Liver (tissue), 9 donors: ENCODE measurements around the gene JAG1. TPM values are rescaled to one million over a fixed set of nuclear protein-coding genes. Genes with fewer than 3 reads are reported as not detected.

Experiments used
- DNase-seq: peaks from one replicate; pipeline ENCODE4 v3.0.0-alpha.2; 2017; ENCODE audit warnings: low spot score
- H3K27ac ChIP-seq, 2 donors: one replicate each; pipeline ENCODE4 v1.7.0; 2013; ENCODE audit warnings: inconsistent platforms in 2 of 2, low read length in 2 of 2, control low read depth in 1 of 2, low read depth in 1 of 2, mild to moderate bottlenecking in 1 of 2
- H3K27me3 ChIP-seq, 4 donors: one replicate each; pipeline versions ENCODE4 v1.6.1 to v1.7.0; 2013; ENCODE audit warnings: low read length in 3 of 4, inconsistent platforms in 1 of 4, mild to moderate bottlenecking in 1 of 4, moderate library complexity in 1 of 4; ENCODE audit not compliant: control insufficient read depth in 4 of 4, insufficient read depth in 4 of 4
- H3K36me3 ChIP-seq, 4 donors: one replicate each; pipeline versions ENCODE4 v1.6.1 to v1.7.0; 2013; ENCODE audit warnings: low read length in 3 of 4, mild to moderate bottlenecking in 3 of 4, low read depth in 1 of 4, moderate library complexity in 1 of 4; ENCODE audit not compliant: control insufficient read depth in 4 of 4, insufficient read depth in 3 of 4
- H3K4me1 ChIP-seq, 4 donors: one replicate each; pipeline versions ENCODE4 v1.6.1 to v1.7.0; 2013; ENCODE audit warnings: low read length in 3 of 4, mild to moderate bottlenecking in 3 of 4, moderate library complexity in 1 of 4; ENCODE audit not compliant: control insufficient read depth in 4 of 4, insufficient read depth in 4 of 4
- H3K4me3 ChIP-seq, 3 donors: one replicate each; pipeline versions ENCODE4 v1.6.1 to v1.7.0; 2013; ENCODE audit warnings: low read length in 3 of 3, control low read depth in 1 of 3, low read depth in 1 of 3, mild to moderate bottlenecking in 1 of 3
- H3K9ac ChIP-seq, 2 donors: one replicate each; pipeline ENCODE4 v1.7.0; 2013; ENCODE audit warnings: low read length in 2 of 2, mild to moderate bottlenecking in 2 of 2, moderate library complexity in 2 of 2, control low read depth in 1 of 2, low read depth in 1 of 2
- H3K9me3 ChIP-seq, 4 donors: one replicate each; pipeline versions ENCODE4 v1.6.1 to v1.7.0; 2013; ENCODE audit warnings: low read length in 3 of 4; ENCODE audit not compliant: control insufficient read depth in 4 of 4
- EGR1 ChIP-seq, 2 donors: IDR thresholded peaks; 2 replicates each; pipeline ENCODE4 v1.6.1; 2016 to 2018; ENCODE audit warnings: antibody characterized with exemption in 2 of 2, low read depth in 2 of 2
- FOXA1 ChIP-seq: IDR thresholded peaks from 2 replicates; pipeline ENCODE4 v1.6.1; 2016; ENCODE audit warnings: antibody characterized with exemption
- FOXA2 ChIP-seq: IDR thresholded peaks from 2 replicates; pipeline ENCODE4 v1.6.1; 2016; ENCODE audit warnings: antibody characterized with exemption
- HNF4A ChIP-seq, 2 donors: conservative IDR thresholded peaks; 2 replicates each; pipeline ENCODE4 v1.6.1; 2016; ENCODE audit warnings: antibody characterized with exemption in 2 of 2, mild to moderate bottlenecking in 2 of 2
- HNF4G ChIP-seq: IDR thresholded peaks from 2 replicates; pipeline ENCODE4 v1.6.1; 2016; ENCODE audit warnings: antibody characterized with exemption
- JUND ChIP-seq, 2 donors: IDR thresholded peaks; 2 replicates each; pipeline ENCODE4 v1.6.1; 2016; ENCODE audit warnings: antibody characterized with exemption in 2 of 2
- NR2F2 ChIP-seq: IDR thresholded peaks from 2 replicates; pipeline ENCODE4 v1.6.1; 2016; ENCODE audit warnings: antibody characterized with exemption
- RAD21 ChIP-seq, 2 donors: IDR thresholded peaks; 2 replicates each; pipeline ENCODE4 v1.6.1; 2016; ENCODE audit warnings: antibody characterized with exemption in 2 of 2, mild to moderate bottlenecking in 2 of 2
- SP1 ChIP-seq: IDR thresholded peaks from 2 replicates; pipeline ENCODE4 v1.6.1; 2018; ENCODE audit warnings: antibody characterized with exemption, mild to moderate bottlenecking
- TAF1 ChIP-seq: conservative IDR thresholded peaks from 2 replicates; pipeline ENCODE4 v1.6.1; 2016; ENCODE audit warnings: antibody characterized with exemption, mild to moderate bottlenecking
- YY1 ChIP-seq: IDR thresholded peaks from 2 replicates; pipeline ENCODE4 v1.6.1; 2016; ENCODE audit warnings: antibody characterized with exemption, mild to moderate bottlenecking
- WGBS: extraction: QIAGEN DNeasy Blood & Tissue Kit; methylation state at CpG from one replicate; pipeline ENCODE4 v1.1.7; 2013; 5-methylcytosine and 5-hydroxymethylcytosine counted together
- polyA plus RNA-seq, 2 donors: library from polyadenylated mRNA; stranded (reverse) in 1 of 2; unstranded in 1 of 2; fragments of 200-250 nt in 1 of 2; fragments of >200 nt in 1 of 2; fragmentation: Nextera tagmentation in 1 of 2; extraction: Ambion mirVana in 1 of 2; gene quantifications; one replicate each; pipeline versions ENCODE4 v1.2.1 to v1.2.3, GENCODE V29; 2013 to 2015
- total RNA-seq, 2 donors: library from RNA; depleted of rRNA; stranded (reverse); fragments of >200 nt; gene quantifications; one replicate each; pipeline ENCODE4 v1.2.3, GENCODE V29; 2014
- TF ChIP-seq, protein P1 (sequence below): IDR thresholded peaks from 2 replicates; pipeline ENCODE4 v1.6.1; 2016; ENCODE audit warnings: antibody characterized with exemption
- TF ChIP-seq, protein P2 (sequence below): IDR thresholded peaks from 2 replicates; pipeline ENCODE4 v1.6.1; 2016; ENCODE audit warnings: antibody characterized with exemption, mild to moderate bottlenecking
- TF ChIP-seq, protein P3 (sequence below): fragments of 150-350 bp; IDR thresholded peaks from 2 replicates; pipeline ENCODE4 v1.5.1; 2017; ENCODE audit warnings: improper control_type of control experiment, low read depth, low read length; ENCODE audit not compliant: missing input control
- donor health status: healthy.
- donor health status: healthy.
- donor health status: healthy.
- donor health status: healthy.
- donor health status: healthy.

Gene JAG1
- total and polyA plus RNA-seq, 4 donors, result 1.8 to 16.6 (median 4.6) TPM

DNA sequence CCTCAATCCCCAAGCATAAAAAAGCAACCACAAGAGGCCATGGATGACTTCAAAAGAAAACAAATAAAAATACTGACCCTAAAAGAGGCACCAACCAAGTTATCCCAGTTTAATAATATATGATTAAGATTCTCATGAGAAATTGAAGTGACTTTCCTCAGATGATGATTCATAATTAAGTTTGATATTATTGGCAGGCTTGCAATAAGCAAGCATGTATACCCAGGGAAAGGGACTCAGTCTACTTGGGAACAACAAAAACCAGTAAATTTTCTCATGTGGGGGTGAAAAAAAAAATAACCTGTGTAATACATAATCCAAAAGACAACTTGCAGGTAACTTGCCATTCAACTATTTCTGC, 19.6 kb downstream of the JAG1 start:
- peak overlapping the region in 1 of 2 donors; percentile 29 for H3K27ac ChIP-seq
- H3K9ac ChIP-seq, result no peak overlapping the region
- peaks cover 0 to 14% (median 5%) of the 10 kb centered on the region in 4 donors for H3K36me3 ChIP-seq
- TF ChIP-seq HNF4G (no peak), EGR1 (IDR thresholded peaks at IDR 0.05; ENCODE audit: low read depth in 2 of 2) (no peak), RAD21 (IDR thresholded peaks at IDR 0.05) (no peak), FOXA1 (no peak), YY1 (no peak), FOXA2 (no peak)
- TF ChIP-seq, protein P1, sequence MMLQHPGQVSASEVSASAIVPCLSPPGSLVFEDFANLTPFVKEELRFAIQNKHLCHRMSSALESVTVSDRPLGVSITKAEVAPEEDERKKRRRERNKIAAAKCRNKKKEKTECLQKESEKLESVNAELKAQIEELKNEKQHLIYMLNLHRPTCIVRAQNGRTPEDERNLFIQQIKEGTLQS, result no peak
- peaks cover 0 to 2% (median 0%) of the 10 kb centered on the region in 4 donors for H3K4me1 ChIP-seq
- H3K27me3 ChIP-seq, result no peaks in the 10 kb centered on the region
- no peaks in the 10 kb centered on the region for H3K9me3 ChIP-seq
- no peak for DNase-seq
- H3K4me3 ChIP-seq, result no peak overlapping the region

DNA sequence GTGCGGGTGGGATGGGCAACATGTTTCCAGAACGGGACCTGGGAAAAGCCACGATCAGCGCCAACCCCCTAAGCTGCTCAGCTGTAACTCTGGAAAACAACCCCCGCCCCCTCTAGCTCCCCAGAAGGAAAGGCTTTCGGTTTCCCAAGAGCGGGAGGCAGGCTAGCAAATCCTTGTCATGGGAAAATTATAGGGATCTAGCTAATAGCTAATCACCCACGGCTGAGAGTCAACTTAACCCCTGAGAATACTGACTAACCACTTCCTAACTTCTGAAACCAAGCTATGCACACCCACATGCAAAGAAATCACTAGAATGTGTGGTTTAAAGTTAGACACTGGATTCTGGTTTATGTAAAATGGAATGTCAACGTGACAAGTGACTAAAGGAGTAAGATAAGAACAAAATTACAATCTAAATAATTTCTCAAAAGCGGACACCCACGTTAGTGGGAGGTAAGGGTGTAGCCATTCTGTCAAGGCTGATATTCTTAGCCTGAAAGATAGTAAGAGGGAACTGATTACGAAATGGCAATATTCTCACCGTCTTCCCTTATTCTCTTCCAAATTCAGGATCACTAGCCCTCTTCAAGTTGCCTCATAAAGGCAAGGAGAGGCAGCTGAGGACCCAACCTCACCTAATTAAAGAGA, 20.1 kb downstream of the JAG1 start:
- Histone ChIP-seq H3K27ac (peak overlapping the region in 1 of 2 donors; percentile 29), H3K36me3 (peaks cover 0 to 18% (median 5%) of the 10 kb centered on the region in 4 donors), H3K4me1 (peaks cover 0 to 2% (median 0%) of the 10 kb centered on the region in 4 donors), H3K9ac (no peak overlapping the region), H3K9me3 (no peaks in the 10 kb centered on the region), H3K27me3 (no peaks in the 10 kb centered on the region), H3K4me3 (no peak overlapping the region)
- 81% methylated on average over 13 of the region's 13 CpGs for WGBS
- DNase-seq, result no peak
- TF ChIP-seq HNF4A (conservative IDR thresholded peaks at IDR 0.05), result no peak
- TF ChIP-seq EGR1 (IDR thresholded peaks at IDR 0.05; ENCODE audit: low read depth in 2 of 2), result no peak
- TF ChIP-seq JUND (IDR thresholded peaks at IDR 0.05), result no peak
- TF ChIP-seq YY1, result no peak
- no peak for TF ChIP-seq RAD21 (IDR thresholded peaks at IDR 0.05)
- TF ChIP-seq, protein P2, sequence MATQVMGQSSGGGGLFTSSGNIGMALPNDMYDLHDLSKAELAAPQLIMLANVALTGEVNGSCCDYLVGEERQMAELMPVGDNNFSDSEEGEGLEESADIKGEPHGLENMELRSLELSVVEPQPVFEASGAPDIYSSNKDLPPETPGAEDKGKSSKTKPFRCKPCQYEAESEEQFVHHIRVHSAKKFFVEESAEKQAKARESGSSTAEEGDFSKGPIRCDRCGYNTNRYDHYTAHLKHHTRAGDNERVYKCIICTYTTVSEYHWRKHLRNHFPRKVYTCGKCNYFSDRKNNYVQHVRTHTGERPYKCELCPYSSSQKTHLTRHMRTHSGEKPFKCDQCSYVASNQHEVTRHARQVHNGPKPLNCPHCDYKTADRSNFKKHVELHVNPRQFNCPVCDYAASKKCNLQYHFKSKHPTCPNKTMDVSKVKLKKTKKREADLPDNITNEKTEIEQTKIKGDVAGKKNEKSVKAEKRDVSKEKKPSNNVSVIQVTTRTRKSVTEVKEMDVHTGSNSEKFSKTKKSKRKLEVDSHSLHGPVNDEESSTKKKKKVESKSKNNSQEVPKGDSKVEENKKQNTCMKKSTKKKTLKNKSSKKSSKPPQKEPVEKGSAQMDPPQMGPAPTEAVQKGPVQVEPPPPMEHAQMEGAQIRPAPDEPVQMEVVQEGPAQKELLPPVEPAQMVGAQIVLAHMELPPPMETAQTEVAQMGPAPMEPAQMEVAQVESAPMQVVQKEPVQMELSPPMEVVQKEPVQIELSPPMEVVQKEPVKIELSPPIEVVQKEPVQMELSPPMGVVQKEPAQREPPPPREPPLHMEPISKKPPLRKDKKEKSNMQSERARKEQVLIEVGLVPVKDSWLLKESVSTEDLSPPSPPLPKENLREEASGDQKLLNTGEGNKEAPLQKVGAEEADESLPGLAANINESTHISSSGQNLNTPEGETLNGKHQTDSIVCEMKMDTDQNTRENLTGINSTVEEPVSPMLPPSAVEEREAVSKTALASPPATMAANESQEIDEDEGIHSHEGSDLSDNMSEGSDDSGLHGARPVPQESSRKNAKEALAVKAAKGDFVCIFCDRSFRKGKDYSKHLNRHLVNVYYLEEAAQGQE, result no peak
- no peak for TF ChIP-seq NR2F2
- TF ChIP-seq, protein P3, sequence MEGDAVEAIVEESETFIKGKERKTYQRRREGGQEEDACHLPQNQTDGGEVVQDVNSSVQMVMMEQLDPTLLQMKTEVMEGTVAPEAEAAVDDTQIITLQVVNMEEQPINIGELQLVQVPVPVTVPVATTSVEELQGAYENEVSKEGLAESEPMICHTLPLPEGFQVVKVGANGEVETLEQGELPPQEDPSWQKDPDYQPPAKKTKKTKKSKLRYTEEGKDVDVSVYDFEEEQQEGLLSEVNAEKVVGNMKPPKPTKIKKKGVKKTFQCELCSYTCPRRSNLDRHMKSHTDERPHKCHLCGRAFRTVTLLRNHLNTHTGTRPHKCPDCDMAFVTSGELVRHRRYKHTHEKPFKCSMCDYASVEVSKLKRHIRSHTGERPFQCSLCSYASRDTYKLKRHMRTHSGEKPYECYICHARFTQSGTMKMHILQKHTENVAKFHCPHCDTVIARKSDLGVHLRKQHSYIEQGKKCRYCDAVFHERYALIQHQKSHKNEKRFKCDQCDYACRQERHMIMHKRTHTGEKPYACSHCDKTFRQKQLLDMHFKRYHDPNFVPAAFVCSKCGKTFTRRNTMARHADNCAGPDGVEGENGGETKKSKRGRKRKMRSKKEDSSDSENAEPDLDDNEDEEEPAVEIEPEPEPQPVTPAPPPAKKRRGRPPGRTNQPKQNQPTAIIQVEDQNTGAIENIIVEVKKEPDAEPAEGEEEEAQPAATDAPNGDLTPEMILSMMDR, result no peak
- TF ChIP-seq TAF1, result no peak
- no peak for TF ChIP-seq SP1
